GM21423 (cell line): ENCODE measurements around the gene GAK.

ENCODE experiments used
- ATAC-seq: cut with Tn5 transposase; IDR thresholded peaks from one replicate; pipeline ENCODE4 v1.9.1; 2021; ENCODE audit warnings: mild to moderate bottlenecking, moderate library complexity; ENCODE audit not compliant: unreplicated experiment

The GAK gene

GRCh38 chr4:874971-875817 is 56.9 kb downstream of the GAK start:
- ATAC-seq = no peak

DNA sequence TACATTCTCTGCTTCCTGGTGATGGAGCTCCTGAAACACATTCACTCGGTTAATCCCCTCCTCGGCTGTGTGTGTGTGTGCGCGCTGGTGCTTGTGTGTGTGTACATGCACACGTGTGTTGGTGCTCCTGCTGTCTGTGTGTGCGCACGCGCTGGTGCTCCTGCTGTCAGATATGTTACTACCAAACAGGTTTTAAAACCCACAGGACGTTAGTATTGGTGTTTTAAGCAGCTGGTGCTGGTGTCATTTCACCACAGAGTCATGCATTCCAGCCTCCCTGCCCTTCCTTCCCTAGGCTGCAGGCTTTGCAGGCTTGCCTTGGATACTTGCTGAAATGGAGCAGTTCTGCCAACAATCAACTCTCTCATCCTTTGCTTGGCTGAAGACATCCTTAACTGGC is 58.1 kb downstream of the GAK start:
- no peak for ATAC-seq

GRCh38 chr4:872241-872981 is 59.7 kb downstream of the GAK start:
- ATAC-seq = no peak

DNA sequence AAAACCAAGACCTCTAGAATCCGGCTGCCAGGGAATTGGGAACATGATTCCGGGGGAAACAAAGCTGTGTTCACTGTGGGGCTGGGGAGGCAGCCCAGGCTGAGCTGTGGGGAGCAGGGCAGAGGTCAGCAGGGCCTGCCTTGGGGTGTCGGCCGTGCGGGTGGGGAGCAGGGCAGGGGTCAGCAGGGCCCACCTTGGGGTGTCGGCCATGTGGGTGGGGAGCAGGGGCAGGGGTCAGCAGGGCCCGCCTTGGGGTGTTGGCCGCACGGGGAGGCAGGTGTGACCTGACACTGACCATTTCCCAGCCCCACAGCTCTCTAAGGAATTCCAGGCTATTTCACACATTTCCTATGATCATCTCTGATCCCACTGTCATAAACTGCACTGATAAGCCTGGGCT is 60.6 kb downstream of the GAK start:
- ATAC-seq = no peak

DNA sequence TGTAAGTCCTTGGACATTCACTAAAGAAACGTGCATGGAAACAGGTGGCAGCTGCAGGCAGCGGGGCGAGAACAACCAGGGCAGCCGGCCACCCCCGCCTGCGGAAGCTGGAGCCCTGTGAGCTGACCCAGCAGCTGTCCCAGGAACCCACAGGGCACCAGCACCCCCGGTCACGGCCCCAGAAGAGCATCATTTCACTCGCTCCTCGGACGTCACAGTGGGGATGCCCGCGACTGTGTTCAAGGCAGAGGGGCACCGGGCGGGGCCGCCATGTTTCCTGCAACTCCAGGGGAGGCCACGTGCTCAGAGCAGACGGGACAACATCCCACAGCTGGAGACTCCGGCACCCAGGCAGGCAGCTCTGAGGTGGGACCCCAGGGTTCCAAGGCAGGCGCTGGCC is 61.2 kb downstream of the GAK start:
- ATAC-seq = no peak

DNA sequence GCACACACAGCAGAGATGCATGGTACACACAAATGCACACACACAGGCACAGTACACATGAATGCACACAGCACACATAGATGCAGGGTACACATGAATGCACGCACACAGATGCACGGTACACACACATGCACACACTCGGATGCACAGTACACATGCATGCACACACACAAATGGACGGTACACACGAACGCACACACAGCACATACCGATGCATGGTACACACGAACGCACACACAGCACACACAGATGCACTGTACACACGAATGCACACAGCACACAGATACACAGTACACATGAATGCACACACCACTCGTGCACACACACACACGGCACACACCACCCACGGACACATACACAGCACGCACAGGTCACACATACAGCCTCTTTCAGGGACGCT is 62.3 kb downstream of the GAK start:
- ATAC-seq = no peak

DNA sequence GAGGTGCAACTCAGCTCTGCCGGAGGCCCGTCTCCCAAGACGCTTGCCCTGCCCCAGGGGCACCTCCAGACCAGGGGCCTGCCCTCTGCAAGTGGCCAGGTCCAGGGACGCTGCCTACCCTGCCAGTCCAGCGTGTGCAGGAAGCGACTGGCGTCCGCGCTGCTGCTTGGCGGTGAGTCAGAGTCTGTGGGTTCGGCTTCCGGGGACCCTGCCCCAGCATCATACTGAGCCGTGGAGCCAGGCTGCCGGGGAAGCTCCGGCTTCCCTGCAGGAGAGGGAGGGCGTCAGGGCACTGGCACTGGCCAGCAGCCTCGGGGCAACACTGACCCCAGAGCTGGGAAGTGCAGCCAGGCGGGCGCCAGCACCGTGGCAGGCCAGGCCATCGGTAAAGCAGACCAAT is 63.7 kb downstream of the GAK start:
- ATAC-seq = no peak

- ATAC-seq = no peak
Measured at GRCh38 chr4:867526-868250, 64.4 kb downstream of the GAK start.

DNA sequence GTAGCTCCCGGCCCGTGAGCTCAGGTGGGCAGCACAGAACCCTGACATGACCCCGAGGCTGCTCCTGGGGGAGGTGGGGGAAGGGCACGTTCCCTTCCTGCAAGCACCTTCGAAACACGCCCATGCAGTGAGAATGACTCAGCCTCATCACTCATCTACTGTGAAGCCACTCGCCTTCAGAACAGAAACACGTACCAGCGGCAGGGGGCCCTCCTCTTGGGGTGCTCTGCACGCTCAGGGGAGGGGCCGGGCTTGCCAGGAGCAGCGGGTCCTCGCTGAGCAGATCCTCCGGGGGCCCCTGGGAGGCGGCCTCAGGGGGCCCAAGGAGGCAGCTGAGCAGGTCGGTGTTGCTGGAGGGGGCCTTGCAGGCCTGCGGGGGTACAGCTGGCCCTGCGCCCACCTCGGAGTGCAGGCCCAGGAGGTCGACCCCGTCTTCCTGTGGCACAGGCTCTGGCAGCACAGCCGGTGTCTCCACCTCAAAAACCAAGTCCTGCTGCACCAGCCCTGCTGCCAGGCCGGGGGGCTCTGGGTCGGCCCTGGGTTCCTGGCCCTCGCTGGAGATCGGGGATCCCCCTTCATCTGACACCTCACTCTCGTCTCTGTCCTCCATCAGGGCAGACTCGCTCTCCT is 65.2 kb downstream of the GAK start:
- no peak for ATAC-seq

DNA sequence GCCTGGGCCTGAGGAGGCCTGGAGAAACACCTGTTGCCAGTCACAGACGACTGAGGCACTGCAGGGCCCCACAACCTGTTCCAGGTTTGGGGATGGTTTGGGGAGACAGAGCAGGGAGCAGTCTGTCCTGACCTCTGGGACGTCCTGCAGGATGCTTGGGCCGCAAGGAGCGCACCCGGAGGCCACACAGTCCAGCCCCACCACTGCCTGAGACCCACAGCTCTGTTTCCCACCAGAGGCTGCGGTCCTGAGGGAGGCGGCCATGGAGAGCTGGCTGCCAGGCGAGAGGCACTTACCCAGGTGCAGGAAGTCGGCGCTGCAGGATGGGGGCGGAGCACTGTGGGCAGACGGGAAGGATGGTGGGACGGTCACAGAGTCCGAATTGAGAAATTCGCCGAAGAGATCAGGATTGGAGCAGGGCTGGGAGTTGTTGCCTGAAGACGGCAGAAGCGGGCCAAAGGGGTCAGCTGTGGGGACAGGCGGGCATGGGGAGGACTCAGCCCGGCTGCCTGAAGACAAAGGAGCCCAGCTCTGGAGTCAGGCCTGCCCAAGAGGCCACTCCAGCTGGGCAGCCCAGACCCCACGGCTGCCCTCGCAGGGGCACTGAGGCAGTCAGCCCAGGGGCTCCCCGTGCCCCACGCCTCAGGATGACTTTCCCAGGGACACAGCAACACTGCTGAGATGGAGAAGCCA is 65.9 kb downstream of the GAK start:
- no peak for ATAC-seq

DNA sequence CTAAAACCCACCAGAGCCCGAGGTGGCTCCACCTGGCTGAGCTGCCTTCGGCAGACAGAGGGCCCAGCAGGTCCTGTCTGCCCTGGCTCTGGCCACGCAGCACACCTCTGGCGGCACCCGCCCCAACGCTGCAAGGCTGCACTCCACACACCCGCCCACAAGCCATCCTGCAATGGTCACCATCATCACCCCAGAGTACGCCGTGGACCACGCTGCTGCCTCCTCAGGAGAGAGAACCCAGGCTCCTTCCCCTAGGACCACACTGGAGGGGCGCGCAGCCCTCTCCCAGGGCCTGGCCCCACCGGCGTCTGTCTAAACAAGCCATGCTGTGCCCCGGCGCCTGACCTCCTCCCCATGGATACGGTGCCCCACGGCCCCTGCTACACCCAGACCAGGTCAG is 66.5 kb downstream of the GAK start:
- no peak for ATAC-seq

- no peak for ATAC-seq
Measured at GRCh38 chr4:865121-865465, 67.0 kb downstream of the GAK start.

DNA sequence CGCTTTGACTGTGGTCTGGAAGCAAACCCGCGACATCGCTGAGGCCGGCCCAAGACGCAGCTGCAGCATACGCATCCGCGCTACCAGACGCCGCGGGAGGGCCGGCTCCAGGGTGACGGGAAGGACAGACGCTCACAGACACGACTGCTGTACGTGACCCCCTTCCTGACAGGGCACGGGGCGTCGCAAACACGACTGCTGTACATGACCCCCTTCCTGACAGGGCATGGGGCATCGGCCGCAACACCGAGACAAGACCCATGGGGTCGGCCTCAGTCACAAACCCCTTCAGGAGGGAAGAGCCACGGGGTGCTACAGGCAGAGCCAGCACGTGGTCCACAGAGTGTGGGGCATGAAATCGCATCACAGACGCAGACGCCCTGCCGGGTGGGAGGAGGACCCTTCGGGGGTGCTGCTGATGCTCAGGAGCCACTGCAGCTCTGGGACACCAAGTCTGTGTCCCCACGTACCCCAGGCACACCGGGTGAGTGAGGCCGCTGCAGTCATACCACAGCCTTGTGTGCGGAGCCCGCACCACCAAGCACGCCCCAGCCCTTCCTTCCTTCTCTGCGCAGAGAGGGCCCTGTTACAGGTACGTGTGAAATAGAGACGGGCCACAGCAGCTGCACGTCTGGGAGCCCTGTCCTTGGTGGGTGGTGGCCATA is 67.5 kb downstream of the GAK start:
- no peak for ATAC-seq

DNA sequence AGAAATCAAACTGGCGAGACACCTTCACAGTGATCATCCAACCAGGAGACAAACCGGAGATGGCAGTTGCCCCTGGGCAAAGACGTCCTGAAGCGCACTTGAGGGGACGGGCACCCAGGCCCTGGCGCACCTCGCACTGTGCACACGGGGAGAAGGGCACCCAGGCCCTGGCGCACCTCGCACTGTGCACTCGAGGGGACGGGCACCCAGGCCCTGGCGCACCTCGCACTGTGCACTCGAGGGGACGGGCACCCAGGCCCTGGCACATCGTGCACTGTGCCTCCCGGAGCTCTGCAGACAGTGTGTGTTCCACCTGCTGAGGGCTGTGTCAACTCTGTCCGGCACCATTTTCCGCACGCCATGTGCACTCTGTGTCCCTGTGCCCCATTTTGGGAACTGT is 71.6 kb downstream of the GAK start:
- ATAC-seq = no peak

GRCh38 chr4:859496-859895 is 72.6 kb downstream of the GAK start:
- no peak for ATAC-seq

- ATAC-seq = no peak
Measured at GRCh38 chr4:858831-859451, 73.2 kb downstream of the GAK start.

DNA sequence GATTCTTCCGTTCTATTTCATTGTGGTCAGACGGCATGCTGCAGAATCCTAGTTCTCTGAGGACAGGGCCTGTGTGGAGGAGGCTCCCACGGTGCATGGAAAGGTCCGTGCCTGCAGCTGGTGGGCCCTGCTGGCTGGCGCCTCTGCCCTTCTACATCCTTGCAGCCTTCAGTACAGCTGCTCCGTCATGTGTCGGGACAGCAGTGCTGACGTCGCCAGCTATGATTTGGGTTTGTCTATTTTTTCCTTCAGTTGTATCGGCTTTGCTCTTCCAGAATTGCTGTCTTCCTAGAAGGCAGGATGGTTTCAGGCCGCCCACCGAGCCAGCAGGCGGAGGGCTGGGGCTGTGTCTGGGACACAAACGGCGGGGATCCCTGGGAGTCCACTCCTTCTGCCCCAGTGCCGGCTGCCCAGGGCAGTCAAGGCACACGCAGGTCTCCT is 74.1 kb downstream of the GAK start:
- ATAC-seq = no peak

DNA sequence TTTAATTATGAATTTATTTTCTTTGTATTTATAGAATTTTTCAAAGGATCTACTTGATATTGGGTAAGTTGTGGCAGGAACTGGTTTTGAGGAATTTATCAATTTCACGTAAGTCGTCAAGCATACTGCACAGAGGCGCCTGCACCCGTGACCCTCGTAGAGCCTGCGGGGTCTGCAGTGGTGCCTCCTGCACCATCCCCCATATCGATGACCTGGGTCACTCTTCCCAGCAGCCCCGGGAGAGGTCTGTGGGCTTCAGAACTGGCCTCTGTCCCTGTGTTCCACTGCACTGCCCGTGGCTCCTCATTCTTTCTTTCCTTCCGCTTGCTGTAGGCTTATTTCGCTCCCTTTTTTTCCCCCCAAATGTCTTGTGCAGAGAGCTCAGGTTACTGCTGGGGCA is 74.7 kb downstream of the GAK start:
- ATAC-seq = no peak

- ATAC-seq = no peak
Measured at GRCh38 chr4:856225-856901, 75.8 kb downstream of the GAK start.
